ENCODE results near the gene LRRC47.

Gene LRRC47

GRCh38 chr1:3787349-3787715 is 9.0 kb downstream of the LRRC47 start:
- DNase-seq (ENCODE audit: extremely low read depth in 1 of 2, low read depth in 1 of 2) = peak in 1 of 2 donors; percentile 75

- no peak for DNase-seq (ENCODE audit: extremely low read depth in 1 of 2, low read depth in 1 of 2)
These were observed 9.6 kb downstream of the LRRC47 start for GRCh38 chr1:3786468-3787348.

- DNase-seq (ENCODE audit: extremely low read depth in 1 of 2, low read depth in 1 of 2) = no peak
These were observed 10.7 kb downstream of the LRRC47 start for GRCh38 chr1:3785456-3786157.

DNA sequence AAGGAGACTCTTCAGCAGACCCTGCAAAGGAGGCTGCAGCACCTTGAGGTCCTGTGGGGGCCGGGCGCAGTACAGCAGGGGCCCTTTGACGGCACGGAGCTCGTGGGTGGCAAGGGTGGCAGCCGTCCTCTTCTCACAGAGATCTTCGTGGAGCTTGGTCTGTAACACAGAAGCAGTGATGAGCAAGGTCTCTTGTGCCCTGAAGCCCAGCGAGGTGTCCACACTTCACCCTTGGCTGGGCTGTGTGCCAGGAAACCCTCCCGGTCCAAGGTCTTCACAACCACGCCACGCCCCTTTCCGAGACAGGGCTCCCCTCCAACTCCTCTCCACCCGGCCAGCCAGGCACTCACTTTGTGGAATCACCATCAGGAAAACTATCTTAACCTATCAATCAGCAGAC is 11.3 kb downstream of the LRRC47 start:
- DNase-seq (ENCODE audit: extremely low read depth in 1 of 2, low read depth in 1 of 2) = no peak

- DNase-seq (ENCODE audit: extremely low read depth in 1 of 2, low read depth in 1 of 2) = no peak
These were observed 12.4 kb downstream of the LRRC47 start for GRCh38 chr1:3783651-3784474.

GRCh38 chr1:3780901-3781300 is 15.4 kb downstream of the LRRC47 start:
- DNase-seq (ENCODE audit: extremely low read depth in 1 of 2, low read depth in 1 of 2) = no peak

DNA sequence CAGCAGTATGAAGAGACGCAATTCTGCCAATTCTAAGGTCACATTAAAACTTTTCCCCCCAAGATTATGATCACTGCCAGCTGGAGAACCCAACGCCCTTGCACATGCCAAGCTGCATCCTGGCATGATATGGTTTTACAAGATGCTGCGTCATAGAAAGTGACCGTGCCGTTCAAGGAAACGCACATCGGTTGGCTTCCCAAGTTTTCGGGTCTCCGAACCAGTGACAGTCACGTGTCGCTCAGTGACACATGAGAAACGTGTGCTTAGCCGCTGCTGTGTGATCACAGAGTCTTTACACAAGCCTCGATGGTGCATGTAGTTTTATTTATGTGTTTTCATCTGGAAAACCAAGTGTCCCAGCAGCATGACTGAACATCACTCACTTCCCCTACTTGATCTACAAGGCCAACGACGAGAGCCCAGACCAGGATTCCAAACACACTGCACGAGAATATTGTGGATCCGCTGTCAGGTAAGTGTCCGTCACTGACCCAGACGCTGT is 16.3 kb downstream of the LRRC47 start:
- DNase-seq (ENCODE audit: extremely low read depth in 1 of 2, low read depth in 1 of 2) = no peak

DNA sequence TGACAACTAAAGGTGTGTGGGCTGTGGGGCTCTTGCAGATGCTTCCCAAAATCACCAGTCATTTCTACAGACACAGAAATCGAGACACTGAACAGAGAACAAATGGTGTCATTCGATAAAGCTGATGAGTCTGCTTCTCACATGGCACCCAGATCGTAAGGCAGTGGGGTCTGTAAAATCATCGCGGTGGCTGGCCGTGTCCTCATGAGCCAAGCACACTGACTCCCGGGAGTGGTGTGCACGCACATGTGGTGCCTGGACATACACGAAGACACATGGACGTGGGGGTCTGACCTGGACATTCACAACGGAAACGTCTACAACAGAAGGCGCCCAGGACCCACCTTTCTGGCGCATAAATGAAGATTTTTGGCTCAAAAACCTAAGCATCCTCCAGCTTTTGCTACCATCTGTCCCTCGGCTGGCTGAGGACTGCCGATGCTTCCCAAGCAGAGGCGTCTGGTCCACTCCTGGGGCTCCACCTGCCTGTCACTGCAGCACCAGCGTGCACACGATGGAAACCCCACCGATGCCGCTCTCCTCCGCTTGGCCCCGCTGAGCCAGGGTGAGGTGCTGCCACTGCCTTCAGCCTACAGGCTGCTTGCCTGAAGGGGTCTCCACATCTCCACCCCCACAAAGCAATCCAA is 16.9 kb downstream of the LRRC47 start:
- DNase-seq (ENCODE audit: extremely low read depth in 1 of 2, low read depth in 1 of 2) = no peak

DNA sequence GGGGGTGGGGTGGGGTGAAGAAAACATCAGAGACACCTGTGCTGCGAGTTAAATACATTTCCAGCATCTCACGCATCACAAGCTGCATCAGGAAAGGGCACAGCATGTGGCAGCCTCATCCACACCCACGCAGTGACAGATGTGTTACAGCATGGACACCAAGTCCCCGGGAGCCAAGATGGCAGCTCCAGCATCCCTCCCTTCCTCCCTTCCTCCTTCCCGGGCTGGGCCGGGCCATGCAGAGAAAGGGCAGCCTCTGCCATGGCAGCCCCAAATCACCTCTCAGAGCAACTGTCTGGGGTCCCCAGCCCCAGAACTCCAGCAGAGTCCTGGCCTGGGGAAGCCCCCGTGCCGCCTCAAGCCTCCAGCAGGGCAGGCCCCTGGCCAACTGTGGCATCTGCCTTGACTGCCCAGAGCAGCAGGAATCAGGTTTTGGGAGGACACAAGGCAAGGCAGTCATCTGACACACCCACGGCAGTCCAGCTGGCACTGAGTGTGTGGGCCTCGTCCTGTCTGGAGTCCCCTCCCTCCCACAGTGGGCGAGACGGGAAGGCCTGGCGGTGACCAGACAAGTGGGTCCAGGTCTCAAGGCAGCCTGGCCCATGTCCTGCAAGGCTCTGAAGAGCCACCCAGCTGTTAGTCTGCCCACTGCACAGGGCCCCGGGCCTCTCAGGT is 17.6 kb downstream of the LRRC47 start:
- no peak for DNase-seq (ENCODE audit: extremely low read depth in 1 of 2, low read depth in 1 of 2)

DNA sequence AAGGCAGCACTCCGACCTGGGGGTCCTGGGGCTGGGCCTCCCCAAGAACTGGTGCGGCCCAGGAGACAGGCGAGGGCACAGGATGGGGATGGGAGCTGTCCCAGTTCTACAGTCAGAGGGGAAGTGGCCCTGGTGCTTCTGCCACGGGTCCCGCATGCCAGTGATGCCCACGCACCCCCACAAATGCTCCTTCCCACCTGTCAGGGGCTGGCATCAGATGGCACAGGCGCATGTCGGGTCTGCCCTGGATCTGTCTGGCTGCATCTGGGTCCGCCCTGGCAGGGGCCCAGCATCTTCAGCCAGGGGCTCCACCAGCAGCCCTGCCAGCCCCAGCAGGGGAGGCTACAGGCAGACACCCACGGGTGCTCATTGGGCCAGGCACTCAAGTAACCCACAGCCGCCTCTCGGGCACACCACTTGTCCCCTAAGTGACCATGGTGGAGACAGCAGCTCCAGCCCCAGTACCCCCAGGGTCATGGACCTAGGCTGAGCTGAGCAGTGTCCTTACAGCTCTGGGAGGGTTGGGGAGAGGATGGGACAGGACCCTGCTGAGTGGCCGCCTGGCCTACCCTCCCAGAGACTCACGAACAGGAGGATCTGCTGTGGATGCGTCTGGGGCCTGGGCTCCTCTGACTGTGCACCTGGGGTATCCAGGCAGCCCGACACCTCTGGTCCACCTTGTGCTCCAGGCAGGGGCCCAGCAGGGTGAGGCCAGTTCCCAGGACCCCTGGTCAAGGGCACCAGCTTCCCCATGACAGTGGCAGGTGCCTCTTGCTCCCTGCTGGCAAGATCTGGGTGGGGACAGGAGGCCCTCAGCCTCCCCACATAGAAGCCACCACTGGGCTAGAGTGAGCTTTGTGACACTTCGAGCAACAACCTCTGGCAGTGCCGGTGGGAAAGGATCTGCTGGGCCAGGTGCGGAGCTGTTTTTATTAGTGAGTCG is 18.4 kb downstream of the LRRC47 start:
- no peak for DNase-seq (ENCODE audit: extremely low read depth in 1 of 2, low read depth in 1 of 2)

DNA sequence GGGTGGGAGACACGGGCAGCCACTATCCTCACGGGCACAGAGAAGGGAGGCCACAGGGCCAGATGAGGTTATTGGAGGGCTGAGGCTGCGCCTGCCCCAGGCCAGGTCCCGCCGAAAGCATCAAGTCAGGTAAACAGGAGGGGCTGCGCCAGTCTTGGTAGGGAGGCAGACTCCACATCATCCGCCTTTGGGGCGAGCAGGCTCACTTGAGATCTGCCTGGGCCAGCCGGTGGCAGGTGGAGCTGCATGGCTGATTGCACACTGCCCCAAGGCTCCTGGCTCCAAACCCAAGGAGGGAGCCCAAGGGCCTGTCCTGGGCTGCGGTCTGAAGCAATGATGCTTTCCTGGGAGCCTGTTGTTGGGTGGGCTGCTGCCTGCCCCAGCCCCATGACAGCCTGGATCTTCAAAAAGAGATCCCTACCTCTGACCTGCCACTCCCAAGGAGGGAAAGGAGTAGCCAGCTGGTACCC is 19.2 kb downstream of the LRRC47 start:
- DNase-seq (ENCODE audit: extremely low read depth in 1 of 2, low read depth in 1 of 2) = no peak

DNA sequence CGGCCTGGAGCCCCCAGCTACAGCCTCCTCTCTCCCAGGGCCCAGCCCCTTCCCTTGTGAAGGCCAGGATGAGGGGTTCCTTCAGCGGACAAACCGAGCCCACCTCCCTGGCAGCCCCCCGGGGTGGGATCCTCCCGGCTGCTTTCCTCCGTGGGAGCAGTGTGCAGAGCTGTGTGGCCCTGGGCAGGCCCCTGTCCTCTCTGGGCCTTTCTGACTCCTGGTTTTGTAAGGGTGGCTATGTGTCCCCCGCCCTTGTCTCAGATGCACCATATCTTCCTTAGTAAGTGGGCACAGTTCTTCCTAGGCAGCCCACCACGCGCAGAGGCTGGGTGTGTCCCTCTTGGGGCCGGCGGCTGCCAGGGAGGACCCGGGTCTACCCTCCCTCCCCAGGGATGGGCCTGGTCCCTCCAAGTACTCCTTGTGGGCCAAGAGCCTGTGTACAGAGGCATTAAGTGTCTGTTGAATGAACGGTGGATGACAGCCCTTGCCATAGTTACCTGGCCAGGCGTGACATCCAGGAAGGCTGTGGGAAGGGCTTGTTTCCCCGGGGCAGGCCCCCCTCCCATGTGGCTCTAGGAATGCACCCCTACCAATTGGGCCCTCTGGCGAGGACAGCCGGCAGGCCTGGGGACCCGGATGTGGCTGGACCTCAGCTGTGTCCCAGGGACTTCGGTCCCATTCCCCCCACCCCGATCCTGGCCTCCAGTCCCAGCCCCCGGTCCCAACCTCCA is 19.9 kb downstream of the LRRC47 start:
- DNase-seq (ENCODE audit: extremely low read depth in 1 of 2, low read depth in 1 of 2) = no peak

- DNase-seq (ENCODE audit: extremely low read depth in 1 of 2, low read depth in 1 of 2) = peak in 1 of 2 donors; percentile 46
These were observed 20.6 kb downstream of the LRRC47 start for GRCh38 chr1:3775490-3776230.

- no peak for DNase-seq (ENCODE audit: extremely low read depth in 1 of 2, low read depth in 1 of 2)
These were observed 21.3 kb downstream of the LRRC47 start for GRCh38 chr1:3774946-3775489.

DNA sequence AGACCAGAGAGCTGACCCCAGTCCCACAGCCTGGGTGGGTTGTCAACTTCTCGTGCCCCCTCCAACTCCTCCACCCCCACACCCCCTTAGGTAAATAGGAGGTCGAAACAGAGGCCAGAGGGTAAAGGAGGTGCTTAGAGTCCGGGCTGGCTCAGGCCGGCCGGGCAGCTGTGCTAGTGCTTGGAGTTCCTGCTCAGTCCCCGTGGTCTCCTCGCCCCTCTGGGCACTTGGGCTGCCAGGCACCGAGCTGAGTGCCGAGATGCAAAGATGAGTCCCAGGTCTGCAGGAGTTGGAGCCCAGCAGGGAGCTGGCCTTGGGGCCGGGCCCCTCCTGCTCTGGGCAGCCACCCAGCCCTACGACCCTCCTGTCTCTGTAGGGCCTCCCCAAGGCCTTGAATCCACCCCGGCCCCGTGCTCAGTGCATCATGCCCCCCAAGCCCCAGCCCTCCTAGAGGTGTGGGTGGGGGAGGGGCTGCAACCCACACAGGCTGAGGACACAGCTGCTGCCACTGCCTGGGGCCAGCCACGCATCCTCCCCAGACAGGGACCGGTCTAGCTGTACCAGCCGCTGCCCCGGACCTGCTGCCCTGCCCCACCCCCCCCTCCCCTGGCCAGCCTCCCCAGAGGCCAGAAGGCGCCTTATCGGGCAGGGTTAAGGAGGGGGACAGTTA is 21.9 kb downstream of the LRRC47 start:
- no peak for DNase-seq (ENCODE audit: extremely low read depth in 1 of 2, low read depth in 1 of 2)

DNA sequence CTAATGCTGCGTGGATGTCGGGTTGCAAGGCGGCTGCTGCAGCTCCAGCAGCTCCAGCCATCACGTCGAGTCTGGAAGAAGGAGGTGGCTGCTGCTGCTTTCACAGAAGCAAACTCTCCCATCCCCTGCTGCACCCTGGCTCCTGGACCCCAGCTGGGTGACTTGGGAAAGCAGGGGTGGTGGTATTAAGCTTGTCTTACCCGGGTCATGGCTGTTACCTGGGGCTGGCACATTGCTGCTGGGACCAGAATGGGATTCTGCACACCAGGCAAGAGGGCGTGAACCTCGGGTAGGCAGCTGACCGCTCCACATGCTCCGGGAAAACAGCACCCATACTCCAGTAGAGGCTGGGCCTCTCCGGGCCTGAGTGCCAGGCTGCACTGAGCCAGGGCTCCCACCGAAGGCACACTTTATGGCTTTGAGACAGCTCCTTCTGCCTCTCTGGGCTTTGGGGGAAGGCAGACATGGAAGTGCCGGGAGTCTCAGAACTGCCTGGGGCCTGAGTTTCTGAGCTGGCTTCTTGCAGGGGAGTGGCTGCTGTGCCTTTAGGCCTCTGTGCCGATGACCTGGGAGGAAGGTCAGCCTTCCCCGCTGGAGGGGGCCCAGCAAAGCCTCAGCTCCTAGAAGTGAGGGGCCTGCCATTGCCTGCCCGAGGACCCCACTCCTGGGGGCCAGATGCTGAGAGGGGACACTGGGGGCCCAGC is 22.6 kb downstream of the LRRC47 start:
- DNase-seq (ENCODE audit: extremely low read depth in 1 of 2, low read depth in 1 of 2) = no peak

All from stimulated activated CD8-positive, alpha-beta memory T cell treated with anti-CD3 and anti-CD28 coated beads, Interleukin-7, amount 100 ng/mL, for 48 hours (primary cell).